HG02970 (cell line): ENCODE data around the gene BPIFB4.
"Not testable (repeated sequence)": the region's sequence is repeated elsewhere in the genome, so short reads cannot be mapped to it uniquely, and the experiment has no call there.

ENCODE experiments used
- ATAC-seq: cut with Tn5 transposase; IDR thresholded peaks from one replicate; pipeline ENCODE4 v1.9.1; 2021; ENCODE audit warnings: mild to moderate bottlenecking, moderate library complexity, moderate number of reproducible peaks; ENCODE audit not compliant: unreplicated experiment, low FRiP score

The BPIFB4 gene

DNA sequence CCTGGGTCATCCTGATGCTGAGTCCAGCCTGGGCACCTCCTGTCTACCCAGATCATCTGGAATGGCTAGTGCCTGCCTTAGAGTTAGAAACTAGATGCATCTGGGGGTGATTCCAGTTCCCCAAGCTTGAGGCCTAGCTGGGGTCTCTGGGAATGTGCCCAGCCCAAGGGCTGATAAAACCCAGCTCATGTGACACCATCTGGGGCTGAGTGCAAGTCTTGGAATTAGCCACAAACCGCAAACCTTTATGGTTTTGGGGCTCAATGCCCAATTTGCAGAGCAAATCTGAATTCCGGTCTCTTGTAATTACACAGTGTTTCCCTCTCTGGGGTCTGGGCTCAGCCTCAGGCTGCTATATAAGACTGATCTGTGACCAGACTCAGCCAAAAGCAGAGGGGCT lies at the start of gene BPIFB4:
Gene BPIFB4 (plus strand): TSS at position 385 of the 400 bp plus-strand sequence. CDS start 1,884 bp downstream, outside the sequence.
- no peak for ATAC-seq

DNA sequence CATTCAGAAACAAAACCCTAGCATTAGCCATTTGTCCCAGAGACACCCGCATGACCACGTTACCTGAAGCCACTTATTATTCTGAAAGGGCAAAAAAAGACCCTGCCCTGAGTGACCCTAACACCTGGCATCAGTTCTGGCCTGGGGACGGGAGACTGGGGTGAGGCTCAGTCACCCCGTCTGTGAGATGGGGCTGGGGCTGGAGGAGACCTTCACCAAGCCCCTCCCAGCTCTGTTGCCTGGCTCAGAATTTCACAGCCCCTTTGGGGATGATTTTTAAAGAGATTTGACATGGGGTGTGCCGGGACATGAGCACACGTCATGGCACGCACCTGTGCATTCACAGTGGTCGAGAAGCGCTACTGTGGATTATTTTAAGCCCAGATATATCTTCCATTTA lies 49.4 kb upstream of the BPIFB4 start:
- no peak for ATAC-seq

DNA sequence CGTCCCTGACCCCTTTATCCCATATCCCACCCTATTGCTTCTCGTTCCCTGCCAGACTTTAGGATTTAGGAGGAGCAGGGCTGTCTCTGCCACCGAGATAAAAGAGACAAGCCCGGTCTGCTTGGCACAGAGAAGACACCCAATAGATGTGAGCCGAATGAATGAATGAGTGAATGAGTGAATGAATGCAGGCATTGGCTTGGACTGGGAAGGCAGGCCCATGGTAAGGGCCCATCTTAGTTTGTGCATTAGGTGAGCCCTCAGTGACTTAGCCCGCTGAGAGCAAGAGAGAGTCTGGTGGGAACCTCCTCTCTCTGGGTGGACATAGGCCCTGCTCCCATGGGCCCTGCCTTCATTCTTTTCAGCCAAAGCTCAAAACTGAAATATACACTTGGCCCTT lies 48.9 kb upstream of the BPIFB4 start:
- no peak for ATAC-seq

DNA sequence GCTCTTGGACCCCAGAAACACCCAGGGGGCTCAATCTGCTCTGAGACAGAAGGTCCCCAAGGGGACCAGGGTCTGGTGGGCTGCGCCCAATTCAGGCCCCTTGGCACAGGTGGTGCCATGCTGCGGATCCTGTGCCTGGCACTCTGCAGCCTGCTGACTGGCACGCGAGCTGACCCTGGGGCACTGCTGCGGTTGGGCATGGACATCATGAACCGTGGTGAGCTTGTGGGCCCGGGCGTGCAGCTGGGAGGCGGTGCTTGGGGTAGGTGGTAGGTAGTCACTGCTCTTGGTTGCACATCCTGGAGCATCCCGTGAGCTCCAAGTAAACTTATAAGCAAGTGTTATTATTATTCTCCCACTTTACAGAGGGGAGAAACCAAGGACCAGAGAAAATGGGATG lies 47.9 kb upstream of the BPIFB4 start, which contains the start of gene BPIFB6:
Gene BPIFB6 (plus strand): TSS at position 118 of the 400 bp plus-strand sequence. CDS start 0 bp downstream, at position 118.
- ATAC-seq: no peak

DNA sequence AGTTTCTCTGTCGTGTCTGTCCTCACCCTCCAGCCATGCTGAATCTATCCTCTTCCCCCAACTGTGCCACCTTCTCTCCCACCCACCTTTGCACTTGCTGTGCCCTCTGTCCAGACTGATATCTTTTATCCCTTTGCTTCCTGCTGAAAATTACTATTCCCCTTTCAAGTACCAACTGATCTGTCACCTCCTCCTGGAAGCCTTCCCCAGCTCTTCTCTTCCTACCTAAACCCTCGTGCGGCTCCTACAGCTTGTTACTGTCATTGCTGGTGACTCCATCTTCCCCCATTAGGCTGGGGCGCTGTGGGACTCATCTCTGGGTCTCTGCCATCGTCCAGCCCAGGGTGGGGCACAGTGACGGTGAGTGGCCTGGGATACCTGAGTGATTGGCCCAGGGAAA lies 46.9 kb upstream of the BPIFB4 start:
- ATAC-seq: no peak

DNA sequence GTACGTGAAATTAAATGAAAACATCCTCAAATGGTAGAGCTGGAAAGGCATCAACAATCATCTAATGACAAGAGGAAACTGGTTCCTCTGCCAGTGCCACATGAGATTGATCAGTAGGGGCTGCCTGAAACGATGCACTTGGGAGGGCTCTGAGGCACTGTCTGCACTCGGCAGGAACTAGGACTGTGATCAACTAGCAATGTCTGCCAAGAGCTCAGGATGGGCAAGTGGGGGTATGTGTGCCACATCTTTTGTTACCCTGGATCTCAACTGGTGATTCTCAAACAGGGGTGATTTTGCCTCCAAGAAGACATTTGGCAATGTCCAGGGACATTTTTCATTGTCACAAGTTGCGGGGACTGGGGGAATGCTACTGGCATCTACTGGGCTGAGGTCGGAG lies 46.1 kb upstream of the BPIFB4 start:
- ATAC-seq: no peak

DNA sequence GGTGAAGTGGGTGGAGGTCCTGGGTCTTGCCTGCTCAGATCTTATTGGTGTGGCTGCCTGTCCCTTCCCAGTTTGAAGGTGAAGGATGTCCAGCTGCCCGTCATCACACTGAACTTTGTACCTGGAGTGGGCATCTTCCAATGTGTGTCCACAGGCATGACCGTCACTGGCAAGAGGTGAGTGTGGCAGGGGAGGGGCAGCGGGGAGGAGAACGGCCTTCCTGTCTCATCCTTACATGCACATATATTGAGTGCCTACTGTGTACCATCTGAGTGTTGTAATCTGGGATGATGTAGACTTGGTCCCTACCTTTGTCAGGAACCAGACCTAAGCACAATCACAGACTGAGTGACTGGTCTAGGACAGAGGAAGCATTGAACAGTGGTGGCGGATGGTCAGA lies 45.3 kb upstream of the BPIFB4 start:
- ATAC-seq: no peak

DNA sequence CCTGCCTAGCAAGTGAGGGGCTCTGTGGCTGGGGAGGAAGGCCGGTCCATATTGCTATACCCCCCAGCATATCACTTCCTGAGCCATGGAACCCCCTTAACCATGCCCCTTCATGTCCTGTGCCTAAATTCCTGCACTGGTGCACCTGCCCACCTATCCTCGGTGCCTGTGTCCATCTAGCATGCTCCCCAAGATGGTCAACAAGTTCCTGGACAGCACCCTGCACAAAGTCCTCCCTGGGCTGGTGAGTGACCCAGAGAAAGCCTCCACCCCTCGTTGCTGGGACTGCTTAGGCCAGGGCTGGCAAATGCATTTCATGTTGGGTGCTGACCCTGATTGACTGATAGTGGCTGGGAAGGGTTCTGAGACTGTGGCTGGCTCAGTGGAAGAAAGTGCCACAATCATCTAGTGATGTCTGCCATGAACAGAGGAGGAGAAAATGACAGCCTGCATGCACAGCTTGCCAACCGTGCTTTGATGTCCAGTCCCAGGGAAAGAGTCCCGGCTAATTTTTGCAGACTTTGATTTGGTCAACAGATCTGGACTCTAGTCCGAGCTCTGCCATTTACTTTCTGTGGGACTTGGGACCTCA lies 44.4 kb upstream of the BPIFB4 start:
- no peak for ATAC-seq

DNA sequence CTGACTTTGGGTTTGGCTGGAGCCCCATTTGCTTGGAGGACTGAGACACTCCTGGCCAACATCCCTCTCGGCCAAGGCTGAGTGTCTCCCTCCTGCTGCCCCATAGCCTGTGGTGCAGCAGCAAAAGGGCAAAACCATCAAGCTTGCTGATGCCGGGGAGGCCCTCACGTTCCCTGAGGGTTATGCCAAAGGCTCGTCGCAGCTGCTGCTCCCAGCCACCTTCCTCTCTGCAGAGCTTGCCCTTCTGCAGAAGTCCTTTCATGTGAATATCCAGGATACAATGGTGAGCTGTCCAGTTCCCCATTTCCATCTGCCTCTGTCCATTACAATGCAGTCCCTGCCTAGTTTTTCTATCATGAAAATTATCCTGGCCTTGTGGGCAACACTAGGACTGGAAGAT lies 42.0 kb upstream of the BPIFB4 start:
- ATAC-seq: no peak

DNA sequence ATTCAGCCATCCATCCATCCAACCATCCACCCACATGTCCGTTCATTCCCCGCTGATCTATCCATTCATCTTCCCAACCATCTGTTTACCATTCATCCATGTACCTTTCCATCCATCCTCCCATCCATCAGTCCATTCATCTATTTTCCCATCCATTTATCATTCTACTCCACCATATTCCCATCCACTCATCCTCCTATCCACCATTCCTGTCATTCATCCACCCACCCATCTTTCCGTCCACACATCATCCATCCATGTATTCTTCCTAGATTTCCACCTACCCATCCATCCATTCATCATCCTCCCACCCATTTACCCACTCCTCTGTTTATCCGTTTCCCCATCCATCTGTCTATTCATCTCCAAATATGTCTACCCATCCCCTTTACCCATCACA lies 41.2 kb upstream of the BPIFB4 start:
- no peak for ATAC-seq

DNA sequence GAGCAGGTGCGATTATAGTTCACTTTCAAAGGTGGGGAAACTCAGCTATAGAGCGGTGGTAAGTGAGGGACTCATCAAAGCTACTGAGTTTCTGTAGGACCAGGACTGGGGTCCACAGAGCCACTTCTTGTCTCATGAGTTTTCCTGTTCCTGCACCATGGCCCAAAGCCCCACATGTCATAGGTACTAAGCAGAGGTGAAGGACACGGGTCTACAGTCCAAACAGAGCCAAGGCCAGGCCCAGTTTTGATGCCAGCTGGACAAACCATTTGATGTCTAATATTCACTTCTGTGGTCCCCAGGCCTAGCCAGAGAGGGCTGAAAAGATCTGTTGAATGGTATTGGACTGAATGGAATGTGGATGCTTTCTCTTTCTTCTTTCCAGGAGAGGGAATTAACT lies 37.0 kb upstream of the BPIFB4 start:
- no peak for ATAC-seq

DNA sequence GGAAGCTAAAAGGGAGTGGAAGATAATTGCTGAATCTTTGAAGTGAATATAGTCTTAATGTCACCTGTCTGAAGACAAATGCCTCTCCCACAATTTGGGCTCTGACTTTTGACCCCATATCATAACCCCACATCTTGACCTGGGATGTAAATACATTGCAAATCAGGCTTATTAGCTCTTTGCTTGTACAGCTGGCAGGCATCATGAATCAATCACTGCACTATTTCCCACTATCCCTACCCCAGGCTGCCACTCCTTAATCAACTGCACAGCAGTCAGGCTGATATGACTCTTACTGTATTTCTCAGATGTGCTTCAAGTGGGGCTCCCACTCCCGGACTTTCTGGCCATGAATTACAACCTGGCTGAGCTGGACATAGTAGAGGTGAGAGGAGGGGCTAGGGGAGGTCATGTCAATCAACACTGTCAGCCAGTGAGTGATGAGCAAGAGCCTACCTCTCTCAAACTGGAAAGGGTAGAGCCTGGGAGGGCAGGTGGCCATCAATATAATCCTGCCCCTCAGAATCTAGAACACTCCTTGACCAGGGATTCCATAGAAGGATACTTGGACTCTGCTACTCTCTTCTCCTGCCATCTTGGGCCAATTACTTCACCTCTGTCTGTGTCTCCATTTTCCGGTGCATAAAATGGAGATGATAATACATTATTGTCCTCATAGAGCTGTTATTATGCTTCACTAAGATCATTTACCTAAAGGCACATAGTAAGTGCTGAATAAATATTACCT lies 36.3 kb upstream of the BPIFB4 start:
- no peak for ATAC-seq

DNA sequence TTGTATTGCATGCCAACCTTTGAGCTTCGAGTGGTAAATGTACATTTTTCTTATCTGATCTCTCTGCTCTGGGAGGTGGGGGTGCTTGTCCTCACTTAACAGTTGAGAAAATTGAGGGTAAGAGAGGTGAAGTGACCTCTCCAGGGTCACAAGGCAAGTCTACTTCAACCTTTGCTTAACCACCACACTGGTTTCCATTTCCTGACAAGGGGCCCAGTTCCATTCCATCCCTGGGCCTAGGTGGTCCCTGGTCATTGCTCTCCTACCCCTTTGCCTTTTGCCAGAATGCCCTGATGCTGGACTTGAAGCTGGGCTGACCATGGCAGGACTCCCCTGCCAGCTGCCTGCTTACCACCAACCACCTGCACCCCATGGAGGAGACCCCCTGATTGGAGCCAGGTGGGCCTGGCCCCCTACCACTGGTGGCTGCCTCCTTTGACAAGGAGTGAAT lies 35.7 kb upstream of the BPIFB4 start:
- no peak for ATAC-seq

DNA sequence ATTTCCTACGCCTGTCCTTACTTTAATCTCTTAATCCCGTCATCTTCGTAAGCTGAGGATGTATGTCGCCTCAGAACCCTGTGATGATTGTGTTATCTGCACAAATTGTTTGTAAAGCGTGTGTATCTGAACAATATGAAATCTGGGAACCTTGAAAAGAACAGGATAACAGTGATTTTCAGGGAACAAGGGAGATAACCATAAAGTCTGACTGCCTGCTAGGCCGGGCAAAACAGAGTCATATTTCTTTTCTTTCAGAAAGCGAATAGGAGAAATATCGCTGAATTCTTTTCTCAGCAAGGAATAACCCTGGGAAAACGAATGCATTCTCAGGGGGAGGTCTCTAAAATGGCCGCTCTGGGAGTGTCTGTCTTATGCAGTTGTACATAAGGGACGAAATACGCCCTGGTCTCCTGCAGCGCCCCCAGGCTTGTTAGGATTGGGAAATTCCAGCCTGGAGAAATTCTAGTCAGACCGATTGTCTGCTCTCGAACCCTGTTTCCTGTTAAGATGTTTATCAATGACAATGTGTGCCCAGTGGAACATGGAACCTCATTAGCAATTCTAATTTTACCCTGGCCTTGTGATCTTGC lies 34.2 kb upstream of the BPIFB4 start:
- not testable (repeated sequence) for ATAC-seq

DNA sequence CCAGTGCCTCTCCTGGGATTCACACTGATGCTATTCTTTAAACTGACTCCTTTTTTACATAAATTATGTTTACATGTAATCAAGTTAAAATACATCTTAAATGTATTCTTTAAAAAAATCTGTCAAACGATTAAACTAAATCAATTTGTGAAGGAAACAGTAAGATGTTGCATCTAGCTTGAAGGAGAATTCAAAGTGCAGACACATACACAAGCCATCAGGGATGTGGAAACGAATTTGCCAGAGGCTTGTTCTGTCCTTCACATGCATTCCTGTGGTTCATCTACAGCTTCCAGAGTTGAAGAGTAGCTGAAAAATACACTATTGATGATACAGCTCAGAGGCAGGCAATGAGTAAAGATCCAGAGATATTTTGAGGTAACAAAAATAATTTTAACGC lies 33.0 kb upstream of the BPIFB4 start:
- no peak for ATAC-seq

DNA sequence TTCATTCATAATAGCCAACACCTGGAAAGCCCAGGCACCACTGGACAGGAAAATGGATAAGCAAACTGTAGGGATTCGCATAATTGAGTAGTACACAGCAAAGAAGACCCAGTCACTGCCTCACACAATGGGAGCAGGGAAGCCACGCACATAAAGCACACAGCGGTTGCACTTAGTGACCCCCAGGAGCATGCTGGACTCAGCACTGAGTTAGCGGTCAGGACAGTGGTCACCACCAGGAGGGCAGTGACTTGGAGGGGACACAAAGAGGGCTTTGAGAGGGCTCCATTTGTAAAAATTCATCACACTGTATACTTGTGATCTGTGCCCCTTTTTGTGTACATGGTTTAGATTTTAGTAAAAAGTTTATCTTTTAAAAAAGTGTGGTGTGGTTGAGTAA lies 28.1 kb upstream of the BPIFB4 start:
- no peak for ATAC-seq

DNA sequence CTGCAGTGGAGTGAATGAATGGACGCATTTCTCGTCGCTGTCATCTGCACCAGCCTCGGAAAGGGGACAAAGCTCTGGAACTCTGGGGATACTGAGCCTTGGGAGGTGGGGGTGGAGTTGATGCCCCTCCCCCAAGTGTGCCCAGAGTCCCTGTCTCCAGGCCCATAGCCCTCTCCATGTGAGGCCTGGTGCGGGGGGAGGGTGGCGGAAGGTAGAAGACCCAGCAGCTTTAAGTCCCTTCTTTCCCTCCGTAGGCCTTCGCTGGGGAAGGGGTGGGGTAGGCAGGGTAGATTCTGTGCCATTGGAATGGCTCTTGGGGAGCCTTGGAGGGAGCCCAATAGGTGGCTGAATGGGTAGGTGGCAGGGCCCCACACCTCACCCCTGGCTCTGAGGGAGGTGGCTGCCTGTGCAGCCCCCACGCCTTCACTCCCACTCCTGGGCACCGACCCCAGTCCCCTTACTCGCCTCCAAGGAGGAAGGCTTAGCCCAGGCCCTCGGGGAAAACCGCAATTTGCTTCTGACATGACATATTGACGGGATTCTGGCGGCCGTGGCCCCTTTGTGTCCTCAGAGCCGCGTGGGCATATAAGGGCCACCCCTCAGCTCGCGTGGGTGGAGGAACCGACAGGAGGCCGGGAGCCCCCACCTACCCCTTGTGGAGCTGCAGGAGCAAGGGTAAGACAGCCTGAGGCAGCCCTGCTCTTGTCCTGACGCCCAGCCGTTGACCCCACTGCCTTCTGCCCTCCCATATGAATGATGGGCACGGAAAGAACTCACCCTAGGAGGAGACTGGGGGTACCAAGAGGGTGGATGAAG lies 25.9 kb upstream of the BPIFB4 start, which contains the start of gene BPIFB3:
Gene BPIFB3 (plus strand): TSS at position 613 of the 816 bp plus-strand sequence. CDS start 1,533 bp downstream, outside the sequence.
- ATAC-seq: no peak

DNA sequence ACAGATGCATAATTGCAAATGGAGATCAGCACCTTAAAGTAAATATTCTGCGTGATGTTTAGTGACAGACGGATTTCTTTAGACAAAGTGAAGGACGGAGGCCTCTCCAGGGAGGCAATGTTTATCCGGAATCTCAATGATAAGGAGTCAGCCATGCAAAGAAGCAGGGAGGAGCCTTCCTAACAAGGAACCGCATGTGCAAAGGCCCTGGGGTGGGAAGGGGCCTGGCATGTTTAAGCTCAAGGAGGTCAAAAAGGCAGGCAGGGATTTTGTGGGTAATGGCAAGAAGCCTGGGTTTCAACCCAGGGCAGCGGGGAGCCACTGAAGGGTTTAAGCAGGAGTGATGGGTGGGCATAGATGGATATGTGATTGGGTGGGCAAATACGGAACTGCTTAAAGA lies 25.1 kb upstream of the BPIFB4 start:
- ATAC-seq: no peak

DNA sequence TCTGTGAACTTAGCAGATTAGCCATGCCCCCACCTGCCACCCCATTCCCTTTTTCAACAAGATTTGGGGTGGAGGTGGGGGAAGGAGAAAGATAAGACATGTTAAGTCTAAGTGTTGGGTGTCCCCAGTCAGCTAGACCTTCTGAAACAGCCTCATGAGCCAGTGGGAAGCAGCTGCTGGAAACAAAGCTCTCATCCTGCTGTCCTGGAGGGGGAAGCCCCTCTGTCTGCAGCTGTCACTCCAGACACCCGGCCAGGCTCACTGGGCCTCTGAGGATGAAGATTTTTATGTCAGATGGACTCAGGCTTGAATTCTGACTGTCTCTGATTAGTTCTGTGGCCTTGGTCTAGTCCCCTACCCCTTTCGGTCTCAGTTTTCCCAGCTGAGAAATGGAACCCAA lies 24.7 kb upstream of the BPIFB4 start:
- no peak for ATAC-seq

DNA sequence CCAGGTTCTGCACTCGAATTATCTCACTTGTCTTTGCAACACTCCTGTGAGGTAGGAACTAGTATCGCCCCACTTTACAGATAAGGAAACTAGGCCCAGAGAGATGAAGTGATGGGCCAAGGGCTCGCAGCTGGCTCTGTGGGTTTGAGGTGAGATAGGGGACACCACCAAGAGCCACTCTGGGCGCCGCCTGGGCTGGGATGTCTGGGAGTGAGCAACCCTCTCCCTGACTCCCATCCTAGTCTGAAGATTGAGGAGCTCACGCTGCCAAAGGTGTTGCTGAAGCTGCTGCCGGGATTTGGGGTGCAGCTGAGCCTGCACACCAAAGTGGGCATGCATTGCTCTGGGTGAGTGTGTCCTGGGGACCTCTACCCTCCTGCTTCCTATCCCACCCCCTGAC lies 20.3 kb upstream of the BPIFB4 start:
- no peak for ATAC-seq
